Spleen (tissue), 11 donors: ENCODE measurements around the gene CNKSR2. TPM values are rescaled to one million over a fixed set of nuclear protein-coding genes. Genes with fewer than 3 reads are reported as not detected.

Experiments
- DNase-seq: peaks from one replicate; pipeline ENCODE4 v3.0.0-alpha.2; 2020
- H3K27ac ChIP-seq, 8 donors: fragments of 200-600 bp; sonication (generic) in 7 of 8; 1 replicate in 4 of 8; 2 replicates in 4 of 8; pipeline versions ENCODE4 v1.5.0 to v1.8.0; 2016 to 2021; ENCODE audit warnings: inconsistent platforms in 4 of 8, mild to moderate bottlenecking in 4 of 8, moderate library complexity in 1 of 8
- H3K27me3 ChIP-seq, 7 donors: fragments of 200-600 bp; sonication (generic) in 6 of 7; replicated peaks in 1 of 7; 1 replicate in 4 of 7; 2 replicates in 3 of 7; pipeline versions ENCODE4 v1.5.0 to v1.8.0; 2016 to 2021; ENCODE audit warnings: inconsistent platforms in 3 of 7, mild to moderate bottlenecking in 1 of 7
- H3K36me3 ChIP-seq, 6 donors: fragments of 200-600 bp; sonication (generic) in 5 of 6; 1 replicate in 4 of 6; 2 replicates in 2 of 6; pipeline versions ENCODE4 v1.5.0 to v1.8.0; 2016 to 2021; ENCODE audit warnings: inconsistent platforms in 2 of 6
- H3K4me1 ChIP-seq, 6 donors: fragments of 200-600 bp; sonication (generic) in 5 of 6; 1 replicate in 3 of 6; 2 replicates in 3 of 6; pipeline versions ENCODE4 v1.5.0 to v1.8.0; 2016 to 2021; ENCODE audit warnings: inconsistent platforms in 3 of 6
- H3K4me3 ChIP-seq, 8 donors: fragments of 200-600 bp; sonication (generic) in 7 of 8; 1 replicate in 4 of 8; 2 replicates in 4 of 8; pipeline versions ENCODE4 v1.5.0 to v1.8.0; 2016 to 2021; ENCODE audit warnings: inconsistent platforms in 4 of 8, mild to moderate bottlenecking in 4 of 8, moderate library complexity in 2 of 8
- H3K9me3 ChIP-seq, 8 donors: fragments of 200-600 bp; sonication (generic) in 7 of 8; 1 replicate in 4 of 8; 2 replicates in 4 of 8; pipeline versions ENCODE4 v1.5.0 to v1.8.0; 2016 to 2021; ENCODE audit warnings: inconsistent platforms in 4 of 8
- POLR2A ChIP-seq, 3 donors: fragments of 450-650 bp; IDR thresholded peaks; one replicate each; pipeline ENCODE4 v1.5.1; 2017; ENCODE audit warnings: antibody characterized with exemption in 3 of 3, mild to moderate bottlenecking in 1 of 3
- POLR2AphosphoS5 ChIP-seq, 3 donors: sonication (generic); formaldehyde crosslinking; IDR thresholded peaks; one replicate each; pipeline ENCODE4 v1.5.1; 2017; ENCODE audit warnings: antibody characterized with exemption in 3 of 3
- WGBS, 5 donors: extraction: QIAGEN DNeasy Blood & Tissue Kit in 3 of 5; methylation state at CpG; one replicate each; pipeline versions ENCODE4 v1.1.5 to v1.1.7; 2013 to 2018; 5-methylcytosine and 5-hydroxymethylcytosine counted together
- intact Hi-C: fragments of 100-400 bp; cut with DNase I; formaldehyde crosslinking; loops from one replicate; pipeline ENCODE4 v1.15.0; 2023; ENCODE audit warnings: low total_unique reads
- polyA plus RNA-seq, 3 donors: library from polyadenylated mRNA; stranded (reverse); fragments of 200-250 nt; gene quantifications; one replicate each; pipeline ENCODE4 v1.2.1, GENCODE V29; 2013
- total RNA-seq, 7 donors: library from RNA; depleted of rRNA in 3 of 7; stranded (reverse); fragments of >200 nt in 3 of 7; fragmentation: NEBNext Ultra II Directional in 4 of 7; extraction: Animal tissue kit (Norgen Biotek cat#: 25700) in 4 of 7; gene quantifications; one replicate each; pipeline versions ENCODE4 v1.1.0 to v1.2.1, GENCODE V29; 2016 to 2021
- TF ChIP-seq, protein P1 (sequence below), 11 experiments: fragments of 200-600 bp in 7 of 11; fragments of 450-650 bp in 4 of 11; sonication (generic) in 4 of 11; IDR thresholded peaks in 8 of 11; conservative IDR thresholded peaks in 3 of 11; 1 replicate in 7 of 11; 2 replicates in 4 of 11; pipeline versions ENCODE4 v1.4.0 to v1.8.0; 2016 to 2021; ENCODE audit warnings: antibody characterized with exemption in 11 of 11, inconsistent platforms in 4 of 11, mild to moderate bottlenecking in 1 of 11
- donor health status: healthy with polysubstance abuse.
- donor health status: DM: no; HTN: no; CAD: no; lungs with moderate emphysema.
- donor health status: DM: no; HTN: no; CAD: no.
- donor health status: Bipolar disorder and iron deficiency.
- donor health status: healthy.
- donor health status: DM: no; HTN: no; CAD: no.
- donor health status: DM: yes; HTN: yes; CAD: no.

The CNKSR2 gene
- total and polyA plus RNA-seq, 10 donors, result 1.6 to 16.8 (median 6.0) TPM

DNA sequence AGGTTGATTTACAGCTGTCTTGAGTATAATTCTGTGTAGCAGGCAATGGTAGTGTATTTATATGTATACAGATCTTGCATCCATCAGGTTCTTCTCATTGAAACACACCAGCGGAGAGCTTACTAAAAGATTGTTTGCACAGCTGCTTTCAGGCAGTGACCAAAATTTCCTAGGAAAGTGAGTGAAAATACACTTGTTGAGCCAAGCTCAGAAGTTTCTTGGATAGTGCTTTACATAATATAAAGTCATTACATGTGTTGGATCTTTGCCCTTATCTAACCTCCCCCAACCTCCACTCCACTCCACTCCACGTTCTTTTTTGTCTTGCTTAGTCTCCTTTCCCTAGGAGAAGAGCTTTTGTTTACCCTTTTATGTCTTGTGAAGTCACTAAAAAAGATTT is 34.1 kb downstream of the CNKSR2 start:
- H3K4me1 ChIP-seq, result no peaks in the 10 kb centered on the region
- no peak overlapping the region for H3K4me3 ChIP-seq
- TF ChIP-seq POLR2A (IDR thresholded peaks at IDR 0.05) (no peak), POLR2AphosphoS5 (IDR thresholded peaks at IDR 0.05) (no peak)
- TF ChIP-seq, protein P1, sequence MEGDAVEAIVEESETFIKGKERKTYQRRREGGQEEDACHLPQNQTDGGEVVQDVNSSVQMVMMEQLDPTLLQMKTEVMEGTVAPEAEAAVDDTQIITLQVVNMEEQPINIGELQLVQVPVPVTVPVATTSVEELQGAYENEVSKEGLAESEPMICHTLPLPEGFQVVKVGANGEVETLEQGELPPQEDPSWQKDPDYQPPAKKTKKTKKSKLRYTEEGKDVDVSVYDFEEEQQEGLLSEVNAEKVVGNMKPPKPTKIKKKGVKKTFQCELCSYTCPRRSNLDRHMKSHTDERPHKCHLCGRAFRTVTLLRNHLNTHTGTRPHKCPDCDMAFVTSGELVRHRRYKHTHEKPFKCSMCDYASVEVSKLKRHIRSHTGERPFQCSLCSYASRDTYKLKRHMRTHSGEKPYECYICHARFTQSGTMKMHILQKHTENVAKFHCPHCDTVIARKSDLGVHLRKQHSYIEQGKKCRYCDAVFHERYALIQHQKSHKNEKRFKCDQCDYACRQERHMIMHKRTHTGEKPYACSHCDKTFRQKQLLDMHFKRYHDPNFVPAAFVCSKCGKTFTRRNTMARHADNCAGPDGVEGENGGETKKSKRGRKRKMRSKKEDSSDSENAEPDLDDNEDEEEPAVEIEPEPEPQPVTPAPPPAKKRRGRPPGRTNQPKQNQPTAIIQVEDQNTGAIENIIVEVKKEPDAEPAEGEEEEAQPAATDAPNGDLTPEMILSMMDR (IDR thresholded peaks at IDR 0.05 in 8 of 11, conservative IDR thresholded peaks at IDR 0.05 in 3 of 11), result no peak
- 38 to 77% (median 56%) methylated on average over 2 of the region's 2 CpGs for WGBS, 5 donors
- no peaks in the 10 kb centered on the region for H3K27me3 ChIP-seq
- H3K27ac ChIP-seq, result no peak overlapping the region
- H3K9me3 ChIP-seq, result no peaks in the 10 kb centered on the region
- intact Hi-C loops, result no loop called here
- DNase-seq, result no peak
- no peaks in the 10 kb centered on the region for H3K36me3 ChIP-seq

DNA sequence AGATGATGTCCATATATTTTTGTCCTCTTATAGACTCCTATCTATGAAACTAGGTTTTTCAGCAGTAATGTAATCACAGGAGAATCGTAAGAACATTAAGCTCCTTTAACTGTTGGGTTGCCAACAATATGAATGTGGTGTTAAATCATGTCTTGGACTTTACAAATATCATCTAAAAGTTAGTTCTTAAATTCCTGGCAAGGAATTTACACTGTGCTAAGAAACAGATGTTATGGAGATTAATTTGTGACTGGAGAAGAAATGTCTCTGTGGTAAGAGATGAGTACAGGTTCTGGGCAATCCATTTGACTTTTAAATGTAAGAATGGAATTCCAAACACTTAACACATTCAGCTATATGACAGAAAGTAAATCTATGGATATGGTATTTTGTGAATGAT is 34.6 kb downstream of the CNKSR2 start:
- no peak for TF ChIP-seq POLR2AphosphoS5 (IDR thresholded peaks at IDR 0.05)
- no peak for TF ChIP-seq POLR2A (IDR thresholded peaks at IDR 0.05)
- TF ChIP-seq, protein P1 (IDR thresholded peaks at IDR 0.05 in 8 of 11, conservative IDR thresholded peaks at IDR 0.05 in 3 of 11), result no peak
- Histone ChIP-seq H3K4me1 (no peaks in the 10 kb centered on the region), H3K4me3 (no peak overlapping the region), H3K27me3 (no peaks in the 10 kb centered on the region), H3K27ac (no peak overlapping the region), H3K36me3 (no peaks in the 10 kb centered on the region), H3K9me3 (peaks cover 0 to 4% (median 0%) of the 10 kb centered on the region in 8 donors)
- WGBS, 5 donors, result 74 to 89% (median 82%) methylated on average over 1 of the region's 1 CpG
- intact Hi-C loops, result no loop called here
- no peak for DNase-seq

DNA sequence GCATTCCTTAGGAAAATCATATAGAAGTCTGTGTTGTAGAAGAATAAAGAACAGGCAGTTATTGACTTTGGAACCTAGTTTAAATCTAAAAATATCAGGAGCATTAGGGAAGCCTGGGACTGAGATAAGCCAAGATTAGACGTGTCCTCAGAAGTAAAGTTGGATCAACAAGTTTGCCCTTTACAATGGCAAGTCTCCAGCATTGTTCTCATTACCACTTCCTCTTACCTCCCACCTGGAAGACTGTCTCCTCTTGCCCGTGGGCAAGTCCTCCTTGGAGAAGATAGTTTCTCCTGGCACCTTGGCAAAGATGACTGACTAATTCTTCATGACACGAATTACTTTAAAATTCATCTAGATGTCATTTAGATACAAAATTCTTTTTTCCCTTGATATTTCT is 37.8 kb downstream of the CNKSR2 start:
- no peaks in the 10 kb centered on the region for H3K4me1 ChIP-seq
- DNase-seq, result no peak
- WGBS, 5 donors, result 46 to 60% (median 50%) methylated on average over 3 of the region's 3 CpGs
- TF ChIP-seq POLR2A (IDR thresholded peaks at IDR 0.05), result no peak
- TF ChIP-seq, protein P1 (IDR thresholded peaks at IDR 0.05 in 8 of 11, conservative IDR thresholded peaks at IDR 0.05 in 3 of 11), result no peak
- TF ChIP-seq POLR2AphosphoS5 (IDR thresholded peaks at IDR 0.05), result no peak
- no peak overlapping the region for H3K27ac ChIP-seq
- intact Hi-C loops, result no loop called here
- no peaks in the 10 kb centered on the region for H3K36me3 ChIP-seq
- H3K9me3 ChIP-seq, result peaks cover 0 to 14% (median 0%) of the 10 kb centered on the region in 8 donors
- H3K4me3 ChIP-seq, result no peak overlapping the region
- H3K27me3 ChIP-seq, result no peaks in the 10 kb centered on the region

DNA sequence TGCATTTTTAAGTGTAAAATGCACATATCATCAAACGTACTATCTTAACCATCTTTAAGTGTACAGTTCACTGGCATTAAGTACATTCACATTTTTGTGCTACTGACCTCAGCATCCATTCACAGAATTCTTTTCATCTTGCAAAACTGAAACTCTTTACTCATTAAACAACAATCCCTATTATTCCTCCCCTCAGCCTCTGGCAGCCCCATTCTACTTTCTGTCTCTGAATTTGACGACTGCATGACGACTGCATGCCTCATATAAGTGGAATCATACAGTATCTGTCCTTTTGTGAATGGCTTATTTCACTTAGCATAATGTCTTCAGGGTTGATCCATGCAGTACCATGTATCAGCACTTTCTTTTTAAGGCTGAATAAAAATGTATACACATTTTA is 38.7 kb downstream of the CNKSR2 start:
- no peaks in the 10 kb centered on the region for H3K4me1 ChIP-seq
- intact Hi-C loops, result no loop called here
- H3K27ac ChIP-seq, result no peak overlapping the region
- H3K36me3 ChIP-seq, result no peaks in the 10 kb centered on the region
- DNase-seq, result no peak
- H3K27me3 ChIP-seq, result no peaks in the 10 kb centered on the region
- peaks cover 0 to 22% (median 6%) of the 10 kb centered on the region in 8 donors for H3K9me3 ChIP-seq
- H3K4me3 ChIP-seq, result no peak overlapping the region
- TF ChIP-seq POLR2A (IDR thresholded peaks at IDR 0.05), result no peak
- TF ChIP-seq POLR2AphosphoS5 (IDR thresholded peaks at IDR 0.05), result no peak
- TF ChIP-seq, protein P1 (IDR thresholded peaks at IDR 0.05 in 8 of 11, conservative IDR thresholded peaks at IDR 0.05 in 3 of 11), result no peak
- WGBS, 5 donors, result 52 to 74% (median 69%) methylated on average over 3 of the region's 3 CpGs
